ENCODE measurements around the gene CCDC137.

The CCDC137 gene

GRCh38 chr17:81676906-81677305, 10.4 kb downstream of the CCDC137 start:
- TF ChIP-seq CTCF (IDR thresholded peaks at IDR 0.05) = no peak
- no peaks in the 10 kb centered on the region for H3K27me3 ChIP-seq
- H3K4me1 ChIP-seq (ENCODE audit: control insufficient read depth in 1 of 2, insufficient read depth in 1 of 2, low read depth in 1 of 2, low read length in 1 of 2) = no peaks in the 10 kb centered on the region
- H3K9me3 ChIP-seq = no peaks in the 10 kb centered on the region
- H3K27ac ChIP-seq = no peak overlapping the region
- H3K36me3 ChIP-seq = peaks cover 29% of the 10 kb centered on the region
- no peak overlapping the region for H3K4me3 ChIP-seq (ENCODE audit: low read depth in 1 of 2, low read length in 1 of 2)

GRCh38 chr17:81680150-81680549, 13.6 kb downstream of the CCDC137 start:
- H3K36me3 ChIP-seq = peaks cover 1% of the 10 kb centered on the region
- no peak for TF ChIP-seq CTCF (IDR thresholded peaks at IDR 0.05)
- H3K27me3 ChIP-seq = no peaks in the 10 kb centered on the region
- no peak overlapping the region for H3K27ac ChIP-seq
- H3K9me3 ChIP-seq = no peaks in the 10 kb centered on the region
- H3K4me1 ChIP-seq (ENCODE audit: control insufficient read depth in 1 of 2, insufficient read depth in 1 of 2, low read depth in 1 of 2, low read length in 1 of 2) = peaks cover 19 to 20% of the 10 kb centered on the region in 2 experiments
- no peak overlapping the region for H3K4me3 ChIP-seq (ENCODE audit: low read depth in 1 of 2, low read length in 1 of 2)

- H3K4me3 ChIP-seq (ENCODE audit: low read depth in 1 of 2, low read length in 1 of 2) = no peak overlapping the region
- H3K27me3 ChIP-seq = no peaks in the 10 kb centered on the region
- H3K4me1 ChIP-seq (ENCODE audit: control insufficient read depth in 1 of 2, insufficient read depth in 1 of 2, low read depth in 1 of 2, low read length in 1 of 2) = peaks cover 23 to 25% of the 10 kb centered on the region in 2 experiments
- no peaks in the 10 kb centered on the region for H3K9me3 ChIP-seq
- TF ChIP-seq CTCF (IDR thresholded peaks at IDR 0.05) = no peak
- no peak overlapping the region for H3K27ac ChIP-seq
- H3K36me3 ChIP-seq = peaks cover 16% of the 10 kb centered on the region
Observed at GRCh38 chr17:81681672-81682071, 15.1 kb downstream of the CCDC137 start.

- Histone ChIP-seq H3K4me1 (ENCODE audit: control insufficient read depth in 1 of 2, insufficient read depth in 1 of 2, low read depth in 1 of 2, low read length in 1 of 2) (peaks cover 23 to 25% of the 10 kb centered on the region in 2 experiments), H3K4me3 (ENCODE audit: low read depth in 1 of 2, low read length in 1 of 2) (peak overlapping the region; percentile 84 to 96), H3K27ac (peak overlapping the region; percentile 82), H3K36me3 (peaks cover 27% of the 10 kb centered on the region), H3K27me3 (no peaks in the 10 kb centered on the region), H3K9me3 (no peaks in the 10 kb centered on the region)
- no peak for TF ChIP-seq CTCF (IDR thresholded peaks at IDR 0.05)
Observed at GRCh38 chr17:81682565-81683207, 16.1 kb downstream of the CCDC137 start.

GRCh38 chr17:81683208-81683583, 16.7 kb downstream of the CCDC137 start:
- peaks cover 23 to 25% of the 10 kb centered on the region in 2 experiments for H3K4me1 ChIP-seq (ENCODE audit: control insufficient read depth in 1 of 2, insufficient read depth in 1 of 2, low read depth in 1 of 2, low read length in 1 of 2)
- TF ChIP-seq CTCF (IDR thresholded peaks at IDR 0.05) = no peak
- peaks cover 32% of the 10 kb centered on the region for H3K36me3 ChIP-seq
- peak overlapping the region; percentile 82 for H3K27ac ChIP-seq
- no peaks in the 10 kb centered on the region for H3K9me3 ChIP-seq
- H3K4me3 ChIP-seq (ENCODE audit: low read depth in 1 of 2, low read length in 1 of 2) = peak overlapping the region; percentile 84 to 96
- no peaks in the 10 kb centered on the region for H3K27me3 ChIP-seq
